Measurements from ENCODE around the gene CAPN11. TPM values are rescaled to one million over a fixed set of nuclear protein-coding genes. Genes with fewer than 3 reads are reported as not detected.

CAPN11 gene
- total and polyA plus RNA-seq, 10 of the 15 experiments (the other 5 are each of a cell fraction or from before 2014, with no cell fraction given) = 0.05 to 0.44 (median 0.31) TPM

DNA sequence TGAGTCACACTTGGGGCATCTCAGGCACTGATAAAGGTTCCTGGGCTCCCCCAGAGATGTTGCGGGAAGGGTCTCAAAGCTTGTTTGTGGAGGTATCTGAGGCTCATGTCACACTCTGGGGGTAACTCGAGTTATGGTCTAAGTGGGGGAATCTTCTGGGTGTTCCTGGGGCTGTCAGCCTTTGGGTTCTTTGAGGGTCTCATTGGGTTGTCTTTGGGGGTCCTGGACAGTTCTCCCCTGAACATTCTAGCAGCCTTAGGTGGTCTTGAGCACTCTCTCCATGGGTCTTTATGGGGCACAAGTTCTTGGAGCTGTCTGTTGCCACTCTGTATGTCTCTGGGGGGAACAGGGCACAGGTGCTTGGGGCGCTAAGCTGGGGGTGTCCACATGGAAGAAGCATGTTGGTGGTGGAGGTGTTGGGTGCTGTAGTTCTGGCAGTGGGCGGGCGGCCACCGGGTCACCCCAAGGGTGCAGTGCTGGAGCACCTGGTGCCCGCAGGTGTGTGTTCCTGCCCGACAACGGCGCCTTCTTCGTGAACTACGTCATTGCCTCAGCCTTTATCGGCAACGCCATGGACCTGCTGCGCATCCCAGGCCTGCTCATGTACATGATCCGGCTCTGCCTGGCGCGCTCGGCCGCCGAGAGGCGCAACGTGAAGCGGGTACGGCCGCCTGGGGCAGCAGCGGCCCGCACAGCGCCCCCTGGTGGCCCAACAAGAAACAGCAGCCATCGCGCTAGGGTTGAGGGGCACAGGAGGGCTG lies 7.1 kb upstream of the CAPN11 start:
- no peaks in the 10 kb centered on the region; the same call in 1 of the 2 replicates for H3K4me1 ChIP-seq (ENCODE audit: control insufficient read depth, insufficient read depth, low read length)
- DNase-seq (ENCODE audit: low read depth, low spot score) = no peak
- no peak overlapping the region; the same call in 1 of the 2 replicates for H2AFZ ChIP-seq (ENCODE audit: control insufficient read depth, low read depth, low read length)
- H3K9me3 ChIP-seq (replicated peaks; ENCODE audit: control insufficient read depth, insufficient read depth, low read length) = no peaks in the 10 kb centered on the region
- FAIRE-seq = no peak
- WGBS (ENCODE audit: insufficient coverage, insufficient replicate concordance, low lambda C conversion rate, missing lambda C conversion rate) = 16% methylated on average over 31 of the region's 31 CpGs
- H3K4me2 ChIP-seq (ENCODE audit: control insufficient read depth, insufficient read depth) = 0 out of 2 replicates have a peak overlapping the region, but pooled peaks have one; percentile 35
- in situ Hi-C loops (cut with MboI) (loop anchor here (10.0 kb wide), 1 partner anchor 47 kb away; no protein-coding TSS in a partner anchor), intact Hi-C loops (cut with micrococcal nuclease; ENCODE audit: unreplicated experiment) (loop anchor here (1.0 to 5.0 kb wide), 2 partner anchors 55 to 186 kb away; no protein-coding TSS in a partner anchor)
- ChIA-PET RAD21 (ENCODE audit: unreplicated experiment) (interaction anchor here (0.8 to 1.2 kb wide), 2 partner anchors 53 to 55 kb away, joined by 3 read pairs; no protein-coding TSS in a partner anchor), SMC1A (ENCODE audit: uncharacterized antibody, unreplicated experiment) (interaction anchor here (0.9 to 2.0 kb wide), 4 partner anchors 48 to 60 kb away, joined by 3 to 17 read pairs (median 4); no protein-coding TSS in a partner anchor), CTCF (interaction anchor here (0.6 to 9.3 kb wide), 15 partner anchors 14 to 381 kb away, joined by 3 to 85 read pairs (median 3); partner anchors contain the start of gene VEGFA), POLR2A (interaction anchor here (0.5 kb wide), 1 partner anchor 20 kb away, joined by 4 read pairs; no protein-coding TSS in a partner anchor)
- ATAC-seq = peak; percentile 98
- peaks cover 0 to 3% of the 10 kb centered on the region in 2 experiments; a peak in 2 of 4 replicates for H3K36me3 ChIP-seq (ENCODE audit: control insufficient read depth in 2 of 2, insufficient read depth in 2 of 2, low read length in 1 of 2)
- BruUV-seq (replicated peaks) = no TSS peak
- H3K79me2 ChIP-seq (ENCODE audit: control insufficient read depth, insufficient read depth, low read length) = no peaks in the 10 kb centered on the region
- H3K27me3 ChIP-seq (replicated peaks in 1 of 2; ENCODE audit: control insufficient read depth in 2 of 2, insufficient read depth in 2 of 2, low read length in 1 of 2) = no peaks in the 10 kb centered on the region
- H3K4me3 ChIP-seq = no peak overlapping the region
- no peak overlapping the region for H3K27ac ChIP-seq (ENCODE audit: control insufficient read depth, insufficient read depth)
- H3K9ac ChIP-seq (ENCODE audit: control insufficient read depth, insufficient read depth, low read length) = no peak overlapping the region
- H4K20me1 ChIP-seq (ENCODE audit: control insufficient read depth, insufficient read depth) = no peaks in the 10 kb centered on the region
- TF ChIP-seq IRF4 (IDR thresholded peaks at IDR 0.05; ENCODE audit: low read depth, low read length) (0 out of 2 replicates have a peak, but pooled peaks have one; percentile 21), EGR1 (IDR thresholded peaks at IDR 0.05; ENCODE audit: borderline replicate concordance in 1 of 2, low read depth in 2 of 2, low read length in 2 of 2) (no peak), RB1 (IDR thresholded peaks at IDR 0.05; ENCODE audit: borderline replicate concordance) (peak; percentile 67; the same call in 1 of the 2 replicates), RAD21 (IDR thresholded peaks at IDR 0.05; ENCODE audit: insufficient read depth, low read depth, low read length) (peak; percentile 79), TCF12 (IDR thresholded peaks at IDR 0.05; ENCODE audit: low read depth, low read length) (0 out of 2 replicates have a peak, but pooled peaks have one; percentile 19), SRF (IDR thresholded peaks at IDR 0.05; ENCODE audit: low read depth in 2 of 2, low read length in 2 of 2) (no peak), TBL1XR1 (IDR thresholded peaks at IDR 0.05; ENCODE audit: low read depth, low read length) (no peak), SMARCA5 (IDR thresholded peaks at IDR 0.05) (peak; percentile 86; the same call in 1 of the 2 replicates), TCF3 (IDR thresholded peaks at IDR 0.05; ENCODE audit: borderline replicate concordance, insufficient read depth, low read depth, low read length) (0 out of 2 replicates have a peak, but pooled peaks have one; percentile 38), BMI1 (IDR thresholded peaks at IDR 0.05; ENCODE audit: borderline replicate concordance) (no peak), HDGF (IDR thresholded peaks at IDR 0.05) (peak; percentile 51; the same call in 1 of the 2 replicates), LARP7 (IDR thresholded peaks at IDR 0.05) (peak; percentile 80), YY1 (IDR thresholded peaks at IDR 0.05; ENCODE audit: low read depth, low read length) (peak; percentile 83)
- TF ChIP-seq, protein P1, sequence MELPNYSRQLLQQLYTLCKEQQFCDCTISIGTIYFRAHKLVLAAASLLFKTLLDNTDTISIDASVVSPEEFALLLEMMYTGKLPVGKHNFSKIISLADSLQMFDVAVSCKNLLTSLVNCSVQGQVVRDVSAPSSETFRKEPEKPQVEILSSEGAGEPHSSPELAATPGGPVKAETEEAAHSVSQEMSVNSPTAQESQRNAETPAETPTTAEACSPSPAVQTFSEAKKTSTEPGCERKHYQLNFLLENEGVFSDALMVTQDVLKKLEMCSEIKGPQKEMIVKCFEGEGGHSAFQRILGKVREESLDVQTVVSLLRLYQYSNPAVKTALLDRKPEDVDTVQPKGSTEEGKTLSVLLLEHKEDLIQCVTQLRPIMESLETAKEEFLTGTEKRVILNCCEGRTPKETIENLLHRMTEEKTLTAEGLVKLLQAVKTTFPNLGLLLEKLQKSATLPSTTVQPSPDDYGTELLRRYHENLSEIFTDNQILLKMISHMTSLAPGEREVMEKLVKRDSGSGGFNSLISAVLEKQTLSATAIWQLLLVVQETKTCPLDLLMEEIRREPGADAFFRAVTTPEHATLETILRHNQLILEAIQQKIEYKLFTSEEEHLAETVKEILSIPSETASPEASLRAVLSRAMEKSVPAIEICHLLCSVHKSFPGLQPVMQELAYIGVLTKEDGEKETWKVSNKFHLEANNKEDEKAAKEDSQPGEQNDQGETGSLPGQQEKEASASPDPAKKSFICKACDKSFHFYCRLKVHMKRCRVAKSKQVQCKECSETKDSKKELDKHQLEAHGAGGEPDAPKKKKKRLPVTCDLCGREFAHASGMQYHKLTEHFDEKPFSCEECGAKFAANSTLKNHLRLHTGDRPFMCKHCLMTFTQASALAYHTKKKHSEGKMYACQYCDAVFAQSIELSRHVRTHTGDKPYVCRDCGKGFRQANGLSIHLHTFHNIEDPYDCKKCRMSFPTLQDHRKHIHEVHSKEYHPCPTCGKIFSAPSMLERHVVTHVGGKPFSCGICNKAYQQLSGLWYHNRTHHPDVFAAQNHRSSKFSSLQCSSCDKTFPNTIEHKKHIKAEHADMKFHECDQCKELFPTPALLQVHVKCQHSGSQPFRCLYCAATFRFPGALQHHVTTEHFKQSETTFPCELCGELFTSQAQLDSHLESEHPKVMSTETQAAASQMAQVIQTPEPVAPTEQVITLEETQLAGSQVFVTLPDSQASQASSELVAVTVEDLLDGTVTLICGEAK (IDR thresholded peaks at IDR 0.05; ENCODE audit: borderline replicate concordance) = no peak
- TF ChIP-seq, protein P2, sequence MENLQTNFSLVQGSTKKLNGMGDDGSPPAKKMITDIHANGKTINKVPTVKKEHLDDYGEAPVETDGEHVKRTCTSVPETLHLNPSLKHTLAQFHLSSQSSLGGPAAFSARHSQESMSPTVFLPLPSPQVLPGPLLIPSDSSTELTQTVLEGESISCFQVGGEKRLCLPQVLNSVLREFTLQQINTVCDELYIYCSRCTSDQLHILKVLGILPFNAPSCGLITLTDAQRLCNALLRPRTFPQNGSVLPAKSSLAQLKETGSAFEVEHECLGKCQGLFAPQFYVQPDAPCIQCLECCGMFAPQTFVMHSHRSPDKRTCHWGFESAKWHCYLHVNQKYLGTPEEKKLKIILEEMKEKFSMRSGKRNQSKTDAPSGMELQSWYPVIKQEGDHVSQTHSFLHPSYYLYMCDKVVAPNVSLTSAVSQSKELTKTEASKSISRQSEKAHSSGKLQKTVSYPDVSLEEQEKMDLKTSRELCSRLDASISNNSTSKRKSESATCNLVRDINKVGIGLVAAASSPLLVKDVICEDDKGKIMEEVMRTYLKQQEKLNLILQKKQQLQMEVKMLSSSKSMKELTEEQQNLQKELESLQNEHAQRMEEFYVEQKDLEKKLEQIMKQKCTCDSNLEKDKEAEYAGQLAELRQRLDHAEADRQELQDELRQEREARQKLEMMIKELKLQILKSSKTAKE (IDR thresholded peaks at IDR 0.05; ENCODE audit: low read depth, poor library complexity, severe bottlenecking) = no peak

Data from GM12878 (cell line).